Liver (tissue), 2 donors: ENCODE data around the gene RASL10A.

Source experiments
- CTCF ChIP-seq: fragments of 150-350 bp; IDR thresholded peaks from 2 replicates; pipeline ENCODE4 v1.5.1; 2017; ENCODE audit warnings: improper control_type of control experiment, low read depth, low read length; ENCODE audit not compliant: missing input control
- TF ChIP-seq, protein P1 (sequence below): IDR thresholded peaks from 2 replicates; pipeline ENCODE4 v1.6.1; 2016; ENCODE audit warnings: antibody characterized with exemption, mild to moderate bottlenecking
- donor health status: healthy.

- no peak for TF ChIP-seq CTCF
- TF ChIP-seq, protein P1, sequence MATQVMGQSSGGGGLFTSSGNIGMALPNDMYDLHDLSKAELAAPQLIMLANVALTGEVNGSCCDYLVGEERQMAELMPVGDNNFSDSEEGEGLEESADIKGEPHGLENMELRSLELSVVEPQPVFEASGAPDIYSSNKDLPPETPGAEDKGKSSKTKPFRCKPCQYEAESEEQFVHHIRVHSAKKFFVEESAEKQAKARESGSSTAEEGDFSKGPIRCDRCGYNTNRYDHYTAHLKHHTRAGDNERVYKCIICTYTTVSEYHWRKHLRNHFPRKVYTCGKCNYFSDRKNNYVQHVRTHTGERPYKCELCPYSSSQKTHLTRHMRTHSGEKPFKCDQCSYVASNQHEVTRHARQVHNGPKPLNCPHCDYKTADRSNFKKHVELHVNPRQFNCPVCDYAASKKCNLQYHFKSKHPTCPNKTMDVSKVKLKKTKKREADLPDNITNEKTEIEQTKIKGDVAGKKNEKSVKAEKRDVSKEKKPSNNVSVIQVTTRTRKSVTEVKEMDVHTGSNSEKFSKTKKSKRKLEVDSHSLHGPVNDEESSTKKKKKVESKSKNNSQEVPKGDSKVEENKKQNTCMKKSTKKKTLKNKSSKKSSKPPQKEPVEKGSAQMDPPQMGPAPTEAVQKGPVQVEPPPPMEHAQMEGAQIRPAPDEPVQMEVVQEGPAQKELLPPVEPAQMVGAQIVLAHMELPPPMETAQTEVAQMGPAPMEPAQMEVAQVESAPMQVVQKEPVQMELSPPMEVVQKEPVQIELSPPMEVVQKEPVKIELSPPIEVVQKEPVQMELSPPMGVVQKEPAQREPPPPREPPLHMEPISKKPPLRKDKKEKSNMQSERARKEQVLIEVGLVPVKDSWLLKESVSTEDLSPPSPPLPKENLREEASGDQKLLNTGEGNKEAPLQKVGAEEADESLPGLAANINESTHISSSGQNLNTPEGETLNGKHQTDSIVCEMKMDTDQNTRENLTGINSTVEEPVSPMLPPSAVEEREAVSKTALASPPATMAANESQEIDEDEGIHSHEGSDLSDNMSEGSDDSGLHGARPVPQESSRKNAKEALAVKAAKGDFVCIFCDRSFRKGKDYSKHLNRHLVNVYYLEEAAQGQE, result no peak
Measured at GRCh38 chr22:29266564-29267461, 48.7 kb downstream of the RASL10A start.
